MM.1S (cell line): Measurements from ENCODE around the gene LAMC3.

Experiments
- DNase-seq: peaks from one replicate; pipeline ENCODE4 v3.0.0-alpha.2; 2015
- H2AFZ ChIP-seq: fragments of 300-600 bp; sonication (generic); 2 replicates; pipeline ENCODE4 v1.6.0; 2016; ENCODE audit warnings: antibody characterized with exemption, low read length
- H3F3A ChIP-seq: fragments of 300-600 bp; sonication (generic); 2 replicates; pipeline ENCODE4 v1.6.1; 2016; ENCODE audit warnings: mild to moderate bottlenecking, antibody characterized with exemption, low read length, moderate library complexity, mixed read lengths; ENCODE audit not compliant: insufficient read depth
- H3K27ac ChIP-seq: fragments of 300-600 bp; sonication (generic); 2 replicates; pipeline ENCODE4 v1.5.1; 2016; ENCODE audit warnings: mild to moderate bottlenecking, low read length
- H3K27me3 ChIP-seq: fragments of 300-600 bp; sonication (generic); replicated peaks from 2 replicates; pipeline ENCODE4 v1.6.0; 2016; ENCODE audit warnings: low read length; ENCODE audit not compliant: insufficient read depth
- H3K36me3 ChIP-seq: fragments of 300-600 bp; sonication (generic); replicated peaks from 2 replicates; pipeline ENCODE4 v1.6.1; 2016; ENCODE audit warnings: mild to moderate bottlenecking, low read length, mixed read lengths; ENCODE audit not compliant: insufficient read depth
- H3K4me1 ChIP-seq: fragments of 300-600 bp; sonication (generic); 2 replicates; pipeline ENCODE4 v1.6.1; 2016; ENCODE audit warnings: low read length, mixed read lengths
- H3K4me2 ChIP-seq: fragments of 300-600 bp; sonication (generic); 2 replicates; pipeline ENCODE4 v1.6.0; 2016; ENCODE audit warnings: low read depth, low read length
- H3K4me3 ChIP-seq: fragments of 300-600 bp; sonication (generic); 2 replicates; pipeline ENCODE4 v1.5.1; 2016; ENCODE audit warnings: low read length, mixed read lengths
- H3K79me2 ChIP-seq: fragments of 300-600 bp; sonication (generic); 2 replicates; pipeline ENCODE4 v1.6.1; 2016; ENCODE audit warnings: mixed run types, low read length, mixed read lengths
- H3K9ac ChIP-seq: fragments of 300-600 bp; sonication (generic); 2 replicates; pipeline ENCODE4 v1.6.1; 2016; ENCODE audit warnings: low read length, mixed read lengths
- H3K9me2 ChIP-seq: fragments of 300-600 bp; sonication (generic); replicated peaks from 2 replicates; pipeline ENCODE4 v1.6.1; 2016; ENCODE audit warnings: mild to moderate bottlenecking, low read length, mixed read lengths; ENCODE audit not compliant: insufficient read depth
- H3K9me3 ChIP-seq: fragments of 300-600 bp; sonication (generic); replicated peaks from 2 replicates; pipeline ENCODE4 v1.6.1; 2016; ENCODE audit warnings: mild to moderate bottlenecking, low read length, mixed read lengths; ENCODE audit not compliant: insufficient read depth
- H4K20me1 ChIP-seq: fragments of 300-600 bp; sonication (generic); 2 replicates; pipeline ENCODE4 v1.6.1; 2016; ENCODE audit warnings: mild to moderate bottlenecking, low read length, moderate library complexity, mixed read lengths; ENCODE audit not compliant: insufficient read depth
- CTCF ChIP-seq: fragments of 300-600 bp; sonication (generic); IDR thresholded peaks from 2 replicates; pipeline ENCODE4 v1.5.1; 2016; ENCODE audit warnings: antibody characterized with exemption, low read length, mixed read lengths
- EZH2 ChIP-seq: fragments of 300-600 bp; sonication (generic); optimal IDR thresholded peaks from 2 replicates; pipeline ENCODE3; 2017; ENCODE audit warnings: low read depth, mild to moderate bottlenecking, antibody characterized with exemption, low read length, mixed read lengths
- EZH2phosphoT487 ChIP-seq: fragments of 300-600 bp; sonication (generic); IDR thresholded peaks from 2 replicates; pipeline ENCODE4 v1.6.1; 2018; ENCODE audit warnings: antibody characterized with exemption, low read length

LAMC3 gene

GRCh38 chr9:131065599-131065998 lies 56.6 kb downstream of the LAMC3 start:
- no peak overlapping the region for H3K4me3 ChIP-seq
- no peak overlapping the region for H2AFZ ChIP-seq
- H3K36me3 ChIP-seq, result no peaks in the 10 kb centered on the region
- H3K4me1 ChIP-seq, result no peaks in the 10 kb centered on the region
- no peaks in the 10 kb centered on the region for H3K9me3 ChIP-seq
- H3K4me2 ChIP-seq, result no peak overlapping the region
- no peak overlapping the region for H3K27ac ChIP-seq
- DNase-seq, result no peak
- H3K27me3 ChIP-seq, result peaks cover 95% of the 10 kb centered on the region
- H3K9me2 ChIP-seq, result no peaks in the 10 kb centered on the region
- H4K20me1 ChIP-seq, result no peaks in the 10 kb centered on the region
- H3K9ac ChIP-seq, result no peak overlapping the region
- no peaks in the 10 kb centered on the region for H3K79me2 ChIP-seq
- TF ChIP-seq EZH2 (no peak), CTCF (no peak), EZH2phosphoT487 (no peak)
- H3F3A ChIP-seq, result no peaks in the 10 kb centered on the region

GRCh38 chr9:131067625-131068024 lies 58.7 kb downstream of the LAMC3 start:
- DNase-seq, result no peak
- Histone ChIP-seq H3K4me1 (no peaks in the 10 kb centered on the region), H3F3A (no peaks in the 10 kb centered on the region), H3K4me3 (no peak overlapping the region), H3K36me3 (no peaks in the 10 kb centered on the region), H3K27me3 (peaks cover 98% of the 10 kb centered on the region), H3K4me2 (no peak overlapping the region), H3K9ac (no peak overlapping the region), H4K20me1 (no peaks in the 10 kb centered on the region), H3K9me3 (no peaks in the 10 kb centered on the region), H2AFZ (no peak overlapping the region), H3K79me2 (no peaks in the 10 kb centered on the region), H3K27ac (no peak overlapping the region), H3K9me2 (no peaks in the 10 kb centered on the region)
- no peak for TF ChIP-seq EZH2phosphoT487
- no peak for TF ChIP-seq EZH2
- no peak for TF ChIP-seq CTCF

GRCh38 chr9:131068076-131068816 lies 59.3 kb downstream of the LAMC3 start:
- no peaks in the 10 kb centered on the region for H3K9me2 ChIP-seq
- no peak overlapping the region for H3K4me2 ChIP-seq
- no peaks in the 10 kb centered on the region for H3K79me2 ChIP-seq
- no peaks in the 10 kb centered on the region for H3F3A ChIP-seq
- H3K9ac ChIP-seq, result no peak overlapping the region
- no peaks in the 10 kb centered on the region for H3K4me1 ChIP-seq
- H3K9me3 ChIP-seq, result no peaks in the 10 kb centered on the region
- no peak overlapping the region for H3K27ac ChIP-seq
- H3K36me3 ChIP-seq, result no peaks in the 10 kb centered on the region
- H2AFZ ChIP-seq, result no peak overlapping the region
- H3K27me3 ChIP-seq, result peaks cover 98% of the 10 kb centered on the region
- H3K4me3 ChIP-seq, result no peak overlapping the region
- no peak for DNase-seq
- H4K20me1 ChIP-seq, result no peaks in the 10 kb centered on the region
- no peak for TF ChIP-seq EZH2
- no peak for TF ChIP-seq EZH2phosphoT487

GRCh38 chr9:131069699-131070098 lies 60.7 kb downstream of the LAMC3 start:
- TF ChIP-seq CTCF (no peak), EZH2 (no peak), EZH2phosphoT487 (no peak)
- H3K4me2 ChIP-seq, result no peak overlapping the region
- H3F3A ChIP-seq, result no peaks in the 10 kb centered on the region
- no peaks in the 10 kb centered on the region for H3K9me3 ChIP-seq
- no peak overlapping the region for H3K9ac ChIP-seq
- H3K9me2 ChIP-seq, result no peaks in the 10 kb centered on the region
- no peak for DNase-seq
- no peaks in the 10 kb centered on the region for H3K4me1 ChIP-seq
- no peaks in the 10 kb centered on the region for H3K79me2 ChIP-seq
- peaks cover 97% of the 10 kb centered on the region for H3K27me3 ChIP-seq
- no peak overlapping the region for H2AFZ ChIP-seq
- no peak overlapping the region for H3K4me3 ChIP-seq
- H3K36me3 ChIP-seq, result no peaks in the 10 kb centered on the region
- H3K27ac ChIP-seq, result no peak overlapping the region
- H4K20me1 ChIP-seq, result no peaks in the 10 kb centered on the region
